T-helper 1 cell treated with Interleukin-12 subunit alpha and Interleukin-12 subunit beta and Interleukin-4 antibody, amounts not matched to agents 30 ng/mL and 1 ng/mL, for 36 hours (primary cell): Measurements from ENCODE around the gene TNFSF8. TPM values are rescaled to one million over a fixed set of nuclear protein-coding genes. Genes with fewer than 3 reads are reported as not detected.

Source experiments
- intact Hi-C: fragments of 100-400 bp; cut with micrococcal nuclease; formaldehyde crosslinking; loops from one replicate; pipeline ENCODE4 v1.15.1; 2024
- total RNA-seq: library from RNA; stranded (reverse); gene quantifications from 2 replicates; pipeline ENCODE4 v1.2.3, GENCODE V29; 2022

Gene TNFSF8
- 171 and 182 TPM in 2 replicates for total RNA-seq

- intact Hi-C loops, result loop anchor here (1.0 to 10.0 kb wide), 12 partner anchors 22 to 545 kb away; partner anchors contain the start of gene ATP6V1G1
Observed at GRCh38 chr9:114930056-114930812, at the start of gene TNFSF8. TNFSF8 (minus strand) TSS chr9:114930591; CDS start chr9:114930303, 288 bp downstream.

- intact Hi-C loops, result no loop called here
Observed at GRCh38 chr9:114973216-114973615, 42.8 kb upstream of the TNFSF8 start.

- intact Hi-C loops, result no loop called here
Observed at GRCh38 chr9:114972510-114973136, 42.2 kb upstream of the TNFSF8 start.

- intact Hi-C loops, result no loop called here
Observed at GRCh38 chr9:114969269-114969668, 38.9 kb upstream of the TNFSF8 start.

GRCh38 chr9:114968671-114969070, 38.3 kb upstream of the TNFSF8 start:
- intact Hi-C loops, result loop anchor here (1.0 kb wide), 2 partner anchors 10 to 21 kb away; no protein-coding TSS in a partner anchor

GRCh38 chr9:114965564-114965963, 35.2 kb upstream of the TNFSF8 start:
- intact Hi-C loops, result no loop called here

GRCh38 chr9:114962809-114963208, 32.4 kb upstream of the TNFSF8 start:
- intact Hi-C loops, result no loop called here

- intact Hi-C loops, result no loop called here
Observed at GRCh38 chr9:114960276-114960675, 29.9 kb upstream of the TNFSF8 start.

GRCh38 chr9:114958844-114959235, 28.4 kb upstream of the TNFSF8 start:
- intact Hi-C loops, result loop anchor here (1.0 to 2.0 kb wide), 4 partner anchors 9 to 54 kb away; partner anchors contain the start of gene TNFSF8

- intact Hi-C loops, result loop anchor here (1.0 to 2.0 kb wide), 4 partner anchors 10 to 55 kb away; partner anchors contain the start of gene TNFSF8
Observed at GRCh38 chr9:114958021-114958843, 27.8 kb upstream of the TNFSF8 start.

GRCh38 chr9:114957558-114957957, 27.2 kb upstream of the TNFSF8 start:
- intact Hi-C loops, result no loop called here

GRCh38 chr9:114954956-114955582, 24.7 kb upstream of the TNFSF8 start:
- intact Hi-C loops, result no loop called here

- intact Hi-C loops, result no loop called here
Observed at GRCh38 chr9:114953959-114954358, 23.6 kb upstream of the TNFSF8 start.

GRCh38 chr9:114953046-114953445, 22.7 kb upstream of the TNFSF8 start:
- intact Hi-C loops, result no loop called here

GRCh38 chr9:114950761-114951160, 20.4 kb upstream of the TNFSF8 start:
- intact Hi-C loops, result no loop called here

- intact Hi-C loops, result no loop called here
Observed at GRCh38 chr9:114947058-114947457, 16.7 kb upstream of the TNFSF8 start.

GRCh38 chr9:114945616-114946412, 15.4 kb upstream of the TNFSF8 start:
- intact Hi-C loops, result no loop called here

GRCh38 chr9:114941376-114941775, 11.0 kb upstream of the TNFSF8 start:
- intact Hi-C loops, result no loop called here

- intact Hi-C loops, result loop anchor here (10.0 kb wide), 1 partner anchor 454 kb away; no protein-coding TSS in a partner anchor
Observed at GRCh38 chr9:114938687-114939575, 8.5 kb upstream of the TNFSF8 start.
